Peyer's patch (tissue), 4 donors: ENCODE results near the gene KRTAP10-5. TPM values are rescaled to one million over a fixed set of nuclear protein-coding genes. Genes with fewer than 3 reads are reported as not detected.

ENCODE experiments used
- DNase-seq, 3 donors: peaks; one replicate each; pipeline ENCODE4 v3.0.0-alpha.2; 2017 to 2019
- H3K27ac ChIP-seq, 4 donors: fragments of 200-600 bp; sonication (generic); one replicate each; pipeline ENCODE4 v1.5.1; 2016 to 2019
- H3K27me3 ChIP-seq, 2 donors: fragments of 200-600 bp; sonication (generic); one replicate each; pipeline ENCODE4 v1.5.1; 2019
- H3K36me3 ChIP-seq, 3 donors: fragments of 200-600 bp; sonication (generic); one replicate each; pipeline ENCODE4 v1.5.1; 2016 to 2019
- H3K4me1 ChIP-seq, 4 donors: fragments of 200-600 bp; sonication (generic); one replicate each; pipeline ENCODE4 v1.5.1; 2016 to 2019
- H3K4me3 ChIP-seq, 4 donors: fragments of 200-600 bp; sonication (generic); 1 replicate in 3 of 4; 2 replicates in 1 of 4; pipeline ENCODE4 v1.5.1; 2016 to 2019; ENCODE audit warnings: mild to moderate bottlenecking in 1 of 4
- H3K9me3 ChIP-seq, 4 donors: fragments of 200-600 bp; sonication (generic); one replicate each; pipeline ENCODE4 v1.5.1; 2016 to 2019; ENCODE audit warnings: mild to moderate bottlenecking in 1 of 4
- CTCF ChIP-seq, 6 experiments: fragments of 450-650 bp in 4 of 6; fragments of 200-600 bp in 2 of 6; sonication (generic) in 1 of 6; IDR thresholded peaks; one replicate each; pipeline ENCODE4 v1.5.1; 2017 to 2019; ENCODE audit warnings: antibody characterized with exemption in 6 of 6, mild to moderate bottlenecking in 3 of 6, moderate library complexity in 1 of 6
- POLR2A ChIP-seq, 2 donors: fragments of 450-650 bp; IDR thresholded peaks; one replicate each; pipeline ENCODE4 v1.5.1; 2017; ENCODE audit warnings: antibody characterized with exemption in 2 of 2, mild to moderate bottlenecking in 2 of 2, moderate library complexity in 2 of 2
- total RNA-seq, 4 donors: library from RNA; depleted of rRNA; stranded (reverse); fragments of >200 nt; gene quantifications; one replicate each; pipeline ENCODE4 v1.1.0, GENCODE V29; 2016

KRTAP10-5 gene
- total RNA-seq, 4 donors from 2014 or later, result not detected

DNA sequence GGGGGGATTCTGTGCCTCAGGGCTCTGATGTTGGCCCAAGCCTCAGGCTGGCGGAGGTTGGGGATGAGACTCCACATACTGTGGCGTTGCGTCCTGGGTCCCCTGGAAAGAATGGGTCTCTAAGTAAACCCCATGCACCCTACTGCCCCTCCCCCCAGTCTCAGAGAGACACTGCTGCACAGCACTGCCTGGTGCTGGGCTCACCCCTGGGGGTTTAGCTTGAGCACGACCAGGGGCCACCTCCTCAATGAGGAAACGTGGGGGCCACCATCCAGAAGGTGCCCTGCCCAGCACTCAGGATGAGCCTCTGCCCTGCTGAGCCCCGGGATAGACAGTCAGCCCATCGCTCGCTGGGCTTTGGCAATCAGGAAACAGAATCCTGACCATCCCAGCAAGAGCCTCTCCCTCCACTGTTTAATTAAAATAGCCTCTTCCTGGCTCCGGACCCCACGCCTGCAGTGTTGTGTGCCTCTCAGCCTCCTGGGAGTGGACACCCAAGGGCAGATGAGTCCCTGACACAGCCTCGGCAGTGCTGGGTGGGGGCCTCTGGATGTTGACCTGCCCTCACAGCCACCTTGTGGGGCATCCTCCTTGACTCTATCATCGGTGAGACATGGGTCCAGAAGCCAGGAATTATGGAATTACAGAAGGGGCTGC lies 10.4 kb downstream of the KRTAP10-5 start:
- Histone ChIP-seq H3K4me3 (no peak overlapping the region), H3K27me3 (no peaks in the 10 kb centered on the region), H3K9me3 (peaks cover 0 to 5% (median 0%) of the 10 kb centered on the region in 4 donors), H3K36me3 (no peaks in the 10 kb centered on the region), H3K4me1 (peaks cover 0 to under 1% (median 0%) of the 10 kb centered on the region in 4 donors), H3K27ac (no peak overlapping the region)
- DNase-seq, result peak in 1 of 3 donors; percentile 33
- TF ChIP-seq CTCF (IDR thresholded peaks at IDR 0.05) (no peak), POLR2A (IDR thresholded peaks at IDR 0.05) (no peak)

DNA sequence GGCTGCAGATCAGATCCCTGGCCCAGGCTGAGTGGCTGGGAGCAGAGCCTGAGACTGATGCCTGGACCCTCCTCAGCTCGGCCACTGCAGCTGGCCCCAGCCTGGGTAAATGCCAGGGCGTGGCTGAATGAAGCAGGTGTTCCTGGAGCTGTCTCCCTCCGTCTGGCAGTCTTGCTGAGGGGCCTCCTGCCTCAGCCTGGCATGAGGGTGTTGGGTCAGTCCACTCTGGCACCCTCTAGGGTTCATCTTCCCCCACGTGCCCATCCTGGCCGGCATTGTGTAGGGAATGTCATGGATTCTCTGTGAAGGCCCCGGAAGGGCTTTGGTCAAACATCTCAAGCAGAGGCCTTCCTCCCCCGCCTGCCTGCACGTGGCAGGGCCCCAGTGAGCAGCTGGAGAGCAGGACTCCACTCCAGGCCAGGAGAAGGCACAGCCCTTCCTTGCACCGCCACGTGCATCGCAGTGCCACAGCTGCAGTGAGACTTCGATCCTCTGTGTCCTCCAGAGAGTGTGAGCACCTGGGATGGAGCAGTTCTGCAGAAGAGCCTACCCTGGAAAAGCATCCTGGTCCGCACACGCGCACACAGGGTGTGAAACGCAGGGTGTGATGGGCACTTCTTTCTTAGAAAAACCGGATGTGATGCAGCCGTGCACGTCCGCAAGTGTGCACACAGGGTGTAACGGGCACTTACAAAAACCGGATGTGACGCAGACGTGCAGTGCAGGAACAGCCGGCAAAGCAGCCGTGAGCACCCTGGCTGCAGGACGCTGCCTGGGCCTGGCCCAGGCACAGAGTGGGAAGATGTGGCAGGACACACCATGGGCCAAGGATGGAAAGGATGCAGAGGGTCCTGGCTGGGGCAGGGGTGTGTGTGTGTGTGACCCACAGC lies 11.5 kb downstream of the KRTAP10-5 start:
- no peak for TF ChIP-seq CTCF (IDR thresholded peaks at IDR 0.05)
- no peak for TF ChIP-seq POLR2A (IDR thresholded peaks at IDR 0.05)
- no peaks in the 10 kb centered on the region for H3K27me3 ChIP-seq
- H3K4me1 ChIP-seq, result peaks cover 0 to 4% (median 0%) of the 10 kb centered on the region in 4 donors
- H3K36me3 ChIP-seq, result no peaks in the 10 kb centered on the region
- DNase-seq, result peak in 1 of 3 donors; percentile 31
- peaks cover 0 to 5% (median 0%) of the 10 kb centered on the region in 4 donors for H3K9me3 ChIP-seq
- H3K4me3 ChIP-seq, result no peak overlapping the region
- H3K27ac ChIP-seq, result no peak overlapping the region

DNA sequence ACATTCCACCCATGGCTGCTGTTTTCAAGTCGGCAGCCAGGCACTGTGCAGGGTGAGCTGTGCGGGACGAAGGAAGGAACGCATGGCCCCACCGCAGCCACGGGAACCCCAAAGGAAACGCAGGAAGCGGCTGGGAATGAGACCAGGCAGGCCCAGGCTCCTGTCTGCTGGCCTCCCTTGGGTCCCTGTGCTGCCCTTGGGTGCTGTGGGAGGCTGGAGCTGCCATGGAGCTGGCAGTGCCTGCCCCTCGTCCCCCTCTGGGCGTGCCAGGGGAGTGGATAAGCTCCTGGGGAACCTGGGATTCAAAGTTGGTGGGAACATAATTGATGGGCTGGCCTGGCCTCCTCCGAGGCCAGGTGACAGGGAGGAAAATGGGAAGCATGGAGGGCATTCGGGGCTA lies 12.1 kb downstream of the KRTAP10-5 start:
- H3K4me1 ChIP-seq, result peaks cover 0 to 4% (median 0%) of the 10 kb centered on the region in 4 donors

DNA sequence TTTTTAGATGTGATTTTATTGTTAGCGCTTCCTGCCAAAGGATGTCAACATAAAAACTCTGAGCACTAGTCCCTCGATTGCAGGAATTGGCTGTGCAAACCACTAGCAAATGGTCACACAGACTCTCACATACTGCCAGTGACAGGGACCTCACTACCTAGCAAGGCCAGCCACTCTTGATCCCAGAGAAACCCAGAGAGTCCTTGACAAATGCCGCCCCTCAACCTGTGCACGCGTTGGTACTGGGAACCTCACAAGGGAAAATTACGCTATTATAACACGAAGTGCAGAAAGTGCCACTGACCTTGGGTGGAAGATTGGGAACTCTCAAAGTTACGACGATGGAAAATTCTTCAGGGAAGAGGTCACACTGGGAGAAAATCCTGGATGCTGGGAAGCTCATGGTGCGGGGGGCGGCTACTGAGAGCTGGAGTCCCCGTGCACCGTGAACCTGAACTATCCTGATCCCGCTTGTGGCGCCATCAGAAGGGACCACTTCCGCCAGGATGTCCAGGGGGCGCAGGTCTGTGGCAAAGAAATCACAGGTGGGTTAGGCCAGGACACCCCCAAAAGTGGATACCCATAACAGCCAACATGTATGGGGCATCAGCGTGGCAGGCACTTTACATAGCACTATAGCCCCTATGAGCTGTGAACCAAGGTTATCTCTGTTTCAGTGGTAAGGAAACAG lies 12.8 kb downstream of the KRTAP10-5 start:
- DNase-seq, result peak in 1 of 3 donors; percentile 34
- TF ChIP-seq CTCF (IDR thresholded peaks at IDR 0.05) (no peak), POLR2A (IDR thresholded peaks at IDR 0.05) (no peak)

More for the DNA sequence above, 12.1 kb downstream of the KRTAP10-5 start:
- Histone ChIP-seq H3K4me3 (no peak overlapping the region), H3K36me3 (no peaks in the 10 kb centered on the region), H3K9me3 (peaks cover 0 to 5% (median 0%) of the 10 kb centered on the region in 4 donors), H3K27me3 (no peaks in the 10 kb centered on the region), H3K27ac (no peak overlapping the region)
- TF ChIP-seq POLR2A (IDR thresholded peaks at IDR 0.05), result no peak
- peak in 1 of 3 donors; percentile 11 for DNase-seq

GRCh38 chr21:44566403-44566802 lies 14.0 kb downstream of the KRTAP10-5 start:
- H3K9me3 ChIP-seq, result peaks cover 0 to 4% (median 0%) of the 10 kb centered on the region in 4 donors
- H3K36me3 ChIP-seq, result no peaks in the 10 kb centered on the region
- no peak for TF ChIP-seq POLR2A (IDR thresholded peaks at IDR 0.05)
- TF ChIP-seq CTCF (IDR thresholded peaks at IDR 0.05), result no peak
- no peak overlapping the region for H3K27ac ChIP-seq
- no peak overlapping the region for H3K4me3 ChIP-seq
- H3K4me1 ChIP-seq, result peaks cover 0 to 4% (median 0%) of the 10 kb centered on the region in 4 donors
- DNase-seq, result no peak
- no peaks in the 10 kb centered on the region for H3K27me3 ChIP-seq

More for the DNA sequence above, 12.8 kb downstream of the KRTAP10-5 start:
- H3K36me3 ChIP-seq, result no peaks in the 10 kb centered on the region
- peaks cover 0 to 4% (median 0%) of the 10 kb centered on the region in 4 donors for H3K4me1 ChIP-seq
- peaks cover 0 to 5% (median 0%) of the 10 kb centered on the region in 4 donors for H3K9me3 ChIP-seq
- no peak overlapping the region for H3K27ac ChIP-seq
- H3K27me3 ChIP-seq, result no peaks in the 10 kb centered on the region
- H3K4me3 ChIP-seq, result no peak overlapping the region
